Fibroblast of the aortic adventitia (primary cell): Measurements from ENCODE around the gene RAB31. TPM values are rescaled to one million over a fixed set of nuclear protein-coding genes. Genes with fewer than 3 reads are reported as not detected.

Source experiments
- DNase-seq: peaks from one replicate; pipeline ENCODE4 v3.0.0-alpha.2; 2010; ENCODE audit warnings: low read depth
- H3K4me3 ChIP-seq: 2 replicates; pipeline ENCODE4 v1.5.1; 2011; ENCODE audit warnings: low read depth, mild to moderate bottlenecking, control low read depth, low read length, moderate library complexity
- total RNA-seq: library from RNA; depleted of rRNA; stranded (reverse); fragments of >200 nt; gene quantifications from 2 replicates; pipeline ENCODE4 v1.2.3, GENCODE V29; 2012; ENCODE audit warnings: low replicate concordance
- TF ChIP-seq, protein P1 (sequence below): IDR thresholded peaks from 2 replicates; pipeline ENCODE4 v1.5.1; 2011; ENCODE audit warnings: mild to moderate bottlenecking, low read length, control low read depth, inconsistent platforms; ENCODE audit not compliant: insufficient read depth

RAB31 gene
- total RNA-seq, 1 donor: 90.4 TPM

DNA sequence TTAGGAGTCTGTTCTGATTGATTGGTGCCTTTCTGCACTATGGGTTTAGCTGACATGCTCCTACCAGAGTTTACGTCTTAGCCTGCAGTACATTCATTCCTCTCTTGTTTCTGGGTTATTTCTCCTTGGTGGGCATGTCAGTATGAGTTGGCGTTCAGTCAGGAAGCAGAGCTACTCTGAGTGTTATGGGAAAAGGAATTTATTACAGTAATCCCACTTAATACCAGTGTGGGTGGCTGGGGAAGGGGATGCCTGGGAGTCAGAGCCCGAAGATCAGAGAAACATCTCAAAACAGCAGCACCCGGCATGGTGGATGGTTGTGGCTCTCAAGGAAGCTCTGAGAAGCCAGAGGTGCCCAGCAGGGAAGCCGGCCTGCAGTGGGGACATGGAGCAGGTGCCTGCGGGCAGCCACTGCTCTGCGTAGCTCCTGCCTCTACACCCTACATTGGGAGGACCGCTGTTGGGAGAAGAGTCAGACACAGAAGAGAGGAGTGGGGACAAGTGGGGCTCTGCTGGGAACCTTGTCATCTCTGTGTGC, 48.9 kb downstream of the RAB31 start:
- H3K4me3 ChIP-seq: no peak overlapping the region
- TF ChIP-seq, protein P1, sequence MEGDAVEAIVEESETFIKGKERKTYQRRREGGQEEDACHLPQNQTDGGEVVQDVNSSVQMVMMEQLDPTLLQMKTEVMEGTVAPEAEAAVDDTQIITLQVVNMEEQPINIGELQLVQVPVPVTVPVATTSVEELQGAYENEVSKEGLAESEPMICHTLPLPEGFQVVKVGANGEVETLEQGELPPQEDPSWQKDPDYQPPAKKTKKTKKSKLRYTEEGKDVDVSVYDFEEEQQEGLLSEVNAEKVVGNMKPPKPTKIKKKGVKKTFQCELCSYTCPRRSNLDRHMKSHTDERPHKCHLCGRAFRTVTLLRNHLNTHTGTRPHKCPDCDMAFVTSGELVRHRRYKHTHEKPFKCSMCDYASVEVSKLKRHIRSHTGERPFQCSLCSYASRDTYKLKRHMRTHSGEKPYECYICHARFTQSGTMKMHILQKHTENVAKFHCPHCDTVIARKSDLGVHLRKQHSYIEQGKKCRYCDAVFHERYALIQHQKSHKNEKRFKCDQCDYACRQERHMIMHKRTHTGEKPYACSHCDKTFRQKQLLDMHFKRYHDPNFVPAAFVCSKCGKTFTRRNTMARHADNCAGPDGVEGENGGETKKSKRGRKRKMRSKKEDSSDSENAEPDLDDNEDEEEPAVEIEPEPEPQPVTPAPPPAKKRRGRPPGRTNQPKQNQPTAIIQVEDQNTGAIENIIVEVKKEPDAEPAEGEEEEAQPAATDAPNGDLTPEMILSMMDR: no peak
- DNase-seq: no peak

DNA sequence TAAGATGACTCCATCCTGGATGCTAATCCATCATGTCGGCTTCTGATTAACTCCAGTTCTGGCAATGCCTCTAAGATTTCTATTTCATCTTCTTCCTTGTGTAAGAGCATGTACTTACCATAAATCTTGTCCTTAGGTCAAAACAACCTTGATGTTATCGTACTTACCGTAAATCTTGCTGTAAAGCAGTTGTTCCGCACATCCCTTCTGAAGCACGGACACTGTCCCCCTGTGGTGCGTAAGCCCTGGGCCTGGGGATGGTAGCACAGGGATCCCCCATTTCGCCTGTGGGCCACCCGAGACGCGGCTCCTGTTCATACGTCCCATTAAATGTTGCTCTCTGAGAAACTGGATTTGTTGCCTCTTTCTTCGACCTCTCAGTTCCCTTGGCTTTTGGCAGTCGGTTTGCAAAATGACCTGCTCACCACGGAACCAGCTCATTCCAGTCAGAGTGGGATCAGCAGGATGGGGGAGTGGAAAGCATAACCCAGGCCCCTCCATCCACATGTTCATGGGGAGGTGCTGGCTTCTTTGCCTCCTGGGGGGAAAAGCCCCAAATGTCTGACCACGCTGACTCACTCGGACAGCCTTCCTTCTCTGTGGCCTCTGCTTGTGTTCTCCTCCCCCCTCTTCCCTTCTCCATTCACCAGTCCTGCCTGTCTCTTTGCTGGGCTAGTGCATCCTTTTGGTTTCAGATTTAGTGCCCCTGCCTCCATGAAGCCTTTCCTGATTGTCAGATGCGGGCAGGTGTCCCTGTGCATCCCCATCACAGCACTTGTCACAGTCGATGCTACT, 49.9 kb downstream of the RAB31 start:
- TF ChIP-seq, protein P1: no peak
- H3K4me3 ChIP-seq: no peak overlapping the region
- DNase-seq: peak; percentile 32

DNA sequence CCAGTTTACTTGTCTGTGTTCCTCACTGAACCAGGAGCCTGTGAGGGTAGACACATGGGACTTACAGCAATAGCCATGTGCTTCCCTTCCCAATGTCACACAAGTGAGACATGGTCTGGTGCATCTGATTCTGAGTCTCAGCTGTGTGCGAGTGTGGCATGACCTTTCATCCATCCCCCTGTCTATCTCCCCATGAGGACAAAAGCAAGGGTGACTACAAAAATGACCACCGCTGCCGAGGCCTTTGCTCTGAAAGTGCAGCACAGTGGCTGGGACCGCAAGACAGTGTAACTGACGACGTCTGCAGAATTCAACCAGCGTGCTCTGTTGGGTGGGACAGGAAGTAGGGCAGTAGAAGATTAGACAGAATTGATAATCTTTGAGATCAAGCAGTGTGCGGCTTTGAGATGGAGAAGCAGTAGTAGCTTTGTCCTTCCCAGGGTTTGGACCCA, 50.5 kb downstream of the RAB31 start:
- TF ChIP-seq, protein P1: no peak
- no peak overlapping the region for H3K4me3 ChIP-seq
- no peak for DNase-seq

DNA sequence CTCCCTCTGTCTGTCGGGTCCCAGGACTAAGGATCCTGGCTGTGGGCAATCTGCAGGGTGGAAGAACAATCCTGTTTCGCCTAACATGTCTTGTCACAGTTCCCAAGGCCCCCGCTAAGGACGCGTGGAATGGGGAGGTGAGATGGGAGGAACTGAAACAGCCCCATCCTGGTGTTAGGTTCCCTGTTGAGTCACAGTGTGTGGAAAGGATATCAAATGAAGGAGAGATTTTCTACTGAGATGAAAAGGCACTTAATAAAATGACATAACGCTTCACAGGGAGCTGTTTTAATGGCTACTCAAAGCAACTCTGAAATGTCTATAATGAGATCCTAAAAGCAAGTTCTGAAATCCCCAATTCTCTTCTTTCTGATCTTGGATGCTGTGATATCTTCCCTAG, 52.5 kb downstream of the RAB31 start:
- H3K4me3 ChIP-seq: no peak overlapping the region
- TF ChIP-seq, protein P1: no peak
- DNase-seq: no peak

DNA sequence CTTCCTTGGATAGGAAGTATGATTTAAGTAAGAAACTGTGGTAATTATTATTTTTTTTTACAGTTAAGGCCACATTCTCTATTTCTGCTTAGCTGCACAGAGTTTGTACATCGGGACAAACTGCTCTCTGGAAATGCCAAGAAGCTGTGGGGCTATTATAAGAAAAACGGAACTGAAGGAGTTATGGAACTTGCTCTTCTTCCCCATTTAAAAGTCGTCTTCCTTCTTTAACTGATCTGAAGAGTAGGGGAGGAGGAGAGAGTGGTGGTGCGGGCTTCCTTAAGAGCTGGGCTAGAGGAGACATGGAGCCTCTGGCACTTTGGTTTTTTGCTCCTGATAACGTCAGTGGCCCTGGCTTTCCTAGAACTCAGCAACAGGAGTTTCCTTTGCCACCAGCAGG, 54.4 kb downstream of the RAB31 start:
- TF ChIP-seq, protein P1: no peak
- H3K4me3 ChIP-seq: no peak overlapping the region
- no peak for DNase-seq

DNA sequence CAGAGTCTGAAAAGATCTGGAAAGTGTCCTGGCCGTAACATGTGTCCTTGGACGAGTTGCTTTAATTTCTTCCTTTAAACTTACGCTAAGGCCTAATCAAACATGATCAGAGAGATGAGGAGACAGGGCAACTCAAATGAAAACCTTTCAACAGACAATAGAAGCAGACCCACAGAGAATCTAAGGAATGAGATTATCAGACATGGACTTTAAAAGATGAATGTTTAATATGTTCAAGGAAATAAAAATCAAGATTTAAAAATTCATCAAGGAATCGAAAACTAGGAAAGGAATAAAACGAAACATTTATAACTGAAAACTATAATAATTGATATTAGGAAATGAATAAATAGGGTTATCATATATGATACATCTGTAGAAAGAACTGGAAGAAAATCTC, 55.1 kb downstream of the RAB31 start:
- no peak overlapping the region for H3K4me3 ChIP-seq
- TF ChIP-seq, protein P1: no peak
- no peak for DNase-seq
